Middle frontal gyrus (tissue), 1 donor: ENCODE data around the gene RGS12.

Source experiments
- DNase-seq: peaks from one replicate; pipeline ENCODE4 v3.0.0-alpha.2; 2015; ENCODE audit warnings: low spot score; ENCODE audit errors: extremely low spot score

Gene RGS12

DNA sequence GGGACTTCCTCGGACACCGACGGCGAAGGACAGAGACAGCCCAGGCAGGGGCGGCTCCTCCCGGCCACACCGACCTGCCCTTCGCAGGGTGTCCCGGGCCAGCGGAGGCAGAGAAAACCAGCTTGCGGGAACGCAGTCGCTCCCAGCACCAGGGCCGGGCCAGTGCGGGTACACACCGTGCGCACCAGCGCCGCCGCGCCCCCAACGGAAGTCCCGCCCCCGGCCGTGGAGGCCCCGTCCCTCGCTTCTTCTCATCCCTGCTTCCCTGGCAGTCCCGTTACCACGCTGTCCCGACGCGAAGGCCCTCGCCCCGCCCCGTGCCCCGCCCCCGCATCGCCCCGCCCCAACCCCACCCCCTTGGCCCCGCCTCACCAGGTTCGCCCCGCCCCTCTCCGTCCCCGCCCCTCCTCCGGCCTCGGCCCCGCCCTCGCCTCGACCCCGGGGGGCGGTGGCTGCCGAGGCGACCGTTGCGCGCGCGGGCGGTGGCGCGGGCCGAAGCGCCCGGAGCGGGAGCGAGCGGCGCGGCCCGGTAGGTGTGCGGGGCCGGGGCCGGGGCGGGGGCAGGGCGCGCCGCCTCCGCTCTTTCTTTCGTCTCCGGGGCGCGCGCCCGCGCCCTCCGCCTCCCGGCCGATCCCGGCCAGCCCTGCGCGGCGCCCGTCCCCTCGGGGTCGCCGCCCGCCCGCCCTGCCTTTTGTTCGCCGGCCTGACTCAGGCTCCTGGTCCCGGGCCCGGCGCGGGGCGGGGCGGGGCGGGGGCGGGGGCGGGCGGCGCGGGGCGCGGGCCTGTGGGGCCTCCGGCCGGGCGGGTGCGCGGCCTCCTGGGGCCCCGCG is at the start of gene RGS12:
RGS12 (plus strand) TSS at position 451 of the 830 bp plus-strand sequence. CDS start 23,150 bp downstream, outside the sequence.
- DNase-seq, result peak; percentile 91

- no peak for DNase-seq
Measured at GRCh38 chr4:3243136-3243780, 49.6 kb upstream of the RGS12 start.

DNA sequence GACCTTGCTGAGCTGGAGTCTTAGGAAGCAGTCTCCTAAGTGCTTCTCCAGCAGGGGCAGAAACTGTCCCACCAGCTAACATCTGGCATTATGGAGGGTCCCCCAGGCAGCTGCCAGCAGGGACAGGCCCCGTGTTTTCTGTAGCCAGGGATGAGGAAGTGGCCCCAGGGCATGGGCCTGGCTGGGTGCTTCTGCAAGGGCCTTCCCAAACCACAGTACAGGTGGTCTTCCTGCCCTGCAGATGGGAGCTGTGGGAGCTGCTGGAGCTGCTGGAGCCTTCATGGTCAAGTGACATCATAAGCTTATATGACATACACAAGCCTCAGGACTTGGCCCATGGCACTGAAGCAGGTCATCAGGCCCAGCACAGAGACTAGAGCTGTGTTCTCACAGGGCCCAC is 48.8 kb upstream of the RGS12 start:
- DNase-seq, result no peak

- DNase-seq, result no peak
Measured at GRCh38 chr4:3244747-3245146, 48.1 kb upstream of the RGS12 start.

GRCh38 chr4:3245676-3246075 is 47.1 kb upstream of the RGS12 start:
- DNase-seq, result no peak

DNA sequence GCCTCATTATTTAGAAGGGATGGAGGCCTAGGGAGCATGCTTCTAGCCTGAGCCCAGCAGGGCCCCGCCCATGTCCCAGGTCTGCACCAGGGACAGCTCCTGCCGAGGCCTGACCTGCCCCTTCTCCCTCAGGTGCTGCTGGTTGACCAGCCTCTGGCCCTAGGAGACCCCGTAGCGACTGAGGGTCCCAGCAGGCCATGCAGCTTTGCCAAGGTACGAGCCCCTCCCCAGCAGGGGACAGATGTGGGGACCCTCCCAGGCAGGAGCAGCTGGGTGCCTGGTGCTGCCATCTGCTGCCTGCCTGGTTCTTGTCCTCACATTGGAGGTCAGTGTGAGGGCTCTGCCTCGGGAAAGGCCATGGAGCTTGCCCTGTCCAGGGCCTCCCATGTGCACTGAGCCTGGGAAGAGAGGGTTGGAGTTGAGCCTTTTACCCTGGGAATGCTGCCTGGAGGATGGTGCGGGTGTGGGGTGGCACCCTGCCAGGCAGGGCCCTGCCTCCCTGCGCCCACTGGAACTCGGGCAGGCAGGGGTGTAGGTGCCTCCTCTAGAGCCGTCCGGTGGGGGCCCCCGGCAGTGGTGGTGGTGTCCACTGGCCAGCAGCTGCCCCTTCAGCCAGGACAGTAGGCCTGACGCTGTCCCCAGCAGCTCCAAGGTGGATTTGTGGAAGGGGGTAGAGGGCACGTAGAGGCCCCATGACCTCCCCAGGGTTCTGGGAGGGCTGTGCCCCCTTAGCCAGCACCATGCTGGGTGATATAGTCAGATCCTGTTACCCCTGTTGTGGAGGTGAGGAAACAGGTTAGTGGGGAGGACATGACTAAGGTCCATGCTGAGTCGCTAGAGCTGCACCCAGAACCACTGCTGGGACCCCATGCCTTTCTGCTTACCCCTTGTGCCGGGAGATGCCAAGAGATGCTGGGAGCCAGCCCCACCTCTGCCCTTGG is 46.1 kb upstream of the RGS12 start:
- no peak for DNase-seq

- DNase-seq, result no peak
Measured at GRCh38 chr4:3247399-3248177, 45.2 kb upstream of the RGS12 start.

GRCh38 chr4:3248178-3248480 is 44.7 kb upstream of the RGS12 start:
- no peak for DNase-seq

DNA sequence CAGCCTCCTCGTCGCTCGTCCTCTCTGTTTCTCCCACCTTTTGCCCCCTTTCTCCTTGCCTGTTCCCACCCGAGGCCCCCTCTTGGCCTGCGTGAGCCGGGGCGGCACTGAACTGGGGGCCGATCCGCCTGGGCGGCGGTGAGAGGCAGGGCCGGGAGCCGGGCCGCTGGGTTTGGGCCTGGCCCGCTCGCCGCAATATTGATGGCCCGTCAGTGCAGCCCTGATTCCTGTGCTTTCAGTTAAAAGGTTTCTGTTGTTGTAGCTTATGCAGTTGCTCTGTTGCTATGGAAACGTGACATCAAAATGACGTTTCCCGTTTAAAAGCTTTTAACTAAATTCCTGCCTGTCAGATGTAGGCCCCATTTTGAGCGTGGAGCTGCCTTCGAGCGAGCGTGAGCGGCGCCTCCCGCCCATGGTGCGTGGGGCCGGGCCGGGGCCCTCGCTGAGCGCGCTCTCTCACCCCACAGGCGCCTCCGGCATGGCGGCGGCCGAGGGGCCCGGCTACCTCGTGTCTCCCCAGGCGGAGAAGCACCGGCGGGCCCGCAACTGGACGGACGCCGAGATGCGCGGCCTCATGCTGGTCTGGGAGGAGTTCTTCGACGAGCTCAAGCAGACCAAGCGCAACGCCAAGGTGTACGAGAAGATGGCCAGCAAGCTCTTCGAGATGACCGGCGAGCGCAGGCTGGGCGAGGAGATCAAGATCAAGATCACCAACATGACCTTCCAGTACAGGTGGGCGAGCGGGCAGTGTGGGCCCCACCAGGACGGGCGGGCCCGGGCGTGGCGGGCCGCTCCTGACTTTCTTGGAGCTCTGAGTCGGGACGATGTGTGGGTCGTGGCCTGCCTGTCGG is 43.8 kb upstream of the RGS12 start, which contains the start of gene MSANTD1:
MSANTD1 (plus strand) TSS at position 349 of the 851 bp plus-strand sequence; CDS start at position 413, 64 bp downstream.
- DNase-seq, result no peak

- DNase-seq, result no peak
Measured at GRCh38 chr4:3249711-3250437, 42.9 kb upstream of the RGS12 start.

- DNase-seq, result no peak
Measured at GRCh38 chr4:3250438-3250955, 42.3 kb upstream of the RGS12 start.

- no peak for DNase-seq
Measured at GRCh38 chr4:3250956-3251690, 41.7 kb upstream of the RGS12 start.

- DNase-seq, result no peak
Measured at GRCh38 chr4:3251691-3252479, 40.9 kb upstream of the RGS12 start.

DNA sequence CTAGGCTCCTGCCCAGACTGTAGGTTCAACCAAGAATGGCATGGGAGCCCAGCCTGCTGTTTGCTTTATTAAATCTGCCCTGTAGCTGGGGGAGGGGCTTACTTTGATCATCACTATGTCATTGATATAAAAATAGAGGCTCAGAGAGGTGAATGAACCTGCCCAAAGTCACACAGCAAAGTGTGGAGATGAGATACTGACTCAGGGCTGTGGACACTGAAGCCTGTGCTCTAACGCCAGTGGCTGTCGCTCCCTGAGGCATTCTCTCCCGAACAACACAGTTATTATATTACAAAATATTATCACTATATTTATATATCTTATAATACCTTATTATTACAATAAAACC is 40.4 kb upstream of the RGS12 start:
- no peak for DNase-seq

DNA sequence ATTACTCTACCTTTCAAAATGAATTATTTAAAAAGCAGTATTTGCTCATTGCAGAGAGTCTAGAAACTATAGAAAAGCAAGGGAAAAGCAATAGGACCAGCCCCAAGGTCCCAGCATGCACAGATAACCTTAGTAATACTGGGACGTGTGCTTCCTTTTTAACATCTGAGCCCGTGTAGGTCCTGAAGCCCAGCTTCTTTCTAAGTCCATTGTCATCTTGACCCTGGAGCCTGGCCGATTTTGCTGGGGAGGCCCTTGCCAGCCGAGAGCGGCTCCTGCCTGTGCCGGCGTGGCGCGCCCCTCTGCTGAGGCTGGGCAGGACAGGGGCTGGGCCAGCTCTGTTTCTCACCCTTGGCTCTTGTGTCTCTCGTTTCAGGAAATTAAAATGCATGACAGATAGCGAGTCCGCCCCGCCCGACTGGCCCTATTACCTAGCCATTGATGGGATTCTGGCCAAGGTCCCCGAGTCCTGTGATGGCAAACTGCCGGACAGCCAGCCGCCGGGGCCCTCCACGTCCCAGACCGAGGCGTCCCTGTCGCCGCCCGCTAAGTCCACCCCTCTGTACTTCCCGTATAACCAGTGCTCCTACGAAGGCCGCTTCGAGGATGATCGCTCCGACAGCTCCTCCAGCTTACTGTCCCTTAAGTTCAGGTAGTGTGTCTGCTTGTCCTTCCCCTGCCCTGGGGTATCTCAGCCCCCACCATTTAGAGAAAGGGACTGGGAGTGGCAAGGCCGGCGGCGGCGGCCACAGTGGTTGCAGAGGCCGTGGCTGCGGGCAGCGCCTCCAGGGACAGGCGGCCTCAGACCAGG is 39.8 kb upstream of the RGS12 start:
- DNase-seq, result no peak

DNA sequence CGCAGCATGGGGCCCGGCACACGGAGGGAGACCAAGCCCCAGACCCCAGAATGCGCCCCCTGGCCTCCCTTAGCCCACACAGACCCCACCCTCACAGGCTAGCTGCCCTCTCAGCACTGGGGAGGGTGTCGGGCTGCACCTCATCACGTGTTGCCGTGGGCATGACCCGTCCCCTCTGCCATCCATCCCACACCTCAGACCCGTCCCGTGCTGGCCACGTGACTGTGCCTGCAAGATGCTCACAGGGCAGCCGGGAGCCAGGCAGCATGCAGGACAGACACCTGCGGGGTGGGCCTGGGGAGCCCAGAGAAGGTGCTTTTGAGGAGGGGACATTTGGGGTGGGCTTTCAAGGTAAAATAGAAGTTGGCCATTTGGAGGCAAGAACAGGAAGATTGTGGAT is 39.0 kb upstream of the RGS12 start:
- DNase-seq, result no peak
